HCT116 (cell line): ENCODE results near the gene DCAF5. TPM values are rescaled to one million over a fixed set of nuclear protein-coding genes. Genes with fewer than 3 reads are reported as not detected.

Experiments
- ATAC-seq: fragments of 200-7000 bp; cut with Tn5 transposase; 2 replicates; pipeline ENCODE4 v1.9.1; 2020; ENCODE audit warnings: mild to moderate bottlenecking, moderate library complexity
- BruUV-seq: library from RNA; stranded (reverse); fragments of 400-500 nt; replicated peaks from 2 replicates; lab custom pipeline; 2021; lab: Mats Ljungman, UMichigan
- CTCF ChIA-PET: fragments of 300-600 bp; sonication (Branson Sonifier 250); formaldehyde crosslinking; loops from one replicate; lab custom pipeline; 2021; ENCODE audit warnings: antibody characterized with exemption; lab: Charles Lee
- POLR2A ChIA-PET: fragments of 300-600, 350-600 bp; sonication (Branson Sonifier 250); formaldehyde crosslinking; loops from one replicate; lab custom pipeline; 2021; ENCODE audit warnings: antibody characterized with exemption; lab: Charles Lee
- RAD21 ChIA-PET, 2 experiments: fragments of 300-600 bp; sonication (Branson Sonifier 250); formaldehyde crosslinking; loops; one replicate each; lab custom pipeline; 2023; ENCODE audit warnings: low total read pairs in 2 of 2; ENCODE audit not compliant: uncharacterized antibody in 2 of 2, unreplicated experiment in 2 of 2, low non-redundant PET in 1 of 2; lab: Charles Lee
- DNase-seq: peaks from one replicate; pipeline ENCODE4 v3.0.0-alpha.2; 2010; ENCODE audit warnings: low read depth, low spot score
- H2AFZ ChIP-seq: fragments of 200-600 bp; shearing (Covaris generic), sonication (generic); 2 replicates; pipeline ENCODE4 v1.6.1; 2017; ENCODE audit warnings: low read depth, mixed run types, mixed read lengths, antibody characterized with exemption, low read length; ENCODE audit not compliant: poor library complexity, severe bottlenecking
- H3K27ac ChIP-seq: 2 replicates; pipeline ENCODE4 v1.5.1; 2012; ENCODE audit warnings: low read depth, low read length
- H3K27me3 ChIP-seq: fragments of 200-600 bp; sonication (generic); 2 replicates; pipeline ENCODE4 v1.6.1; 2016; ENCODE audit warnings: mixed run types, low read length, mixed read lengths; ENCODE audit not compliant: insufficient read depth
- H3K36me3 ChIP-seq, 2 experiments: fragments of 200-500 bp in 1 of 2; fragments of 200-600 bp in 1 of 2; sonication (Bioruptor generic) in 1 of 2; sonication (generic) in 1 of 2; 2 replicates each; pipeline versions ENCODE4 v1.5.1 to v1.6.1; 2014 to 2016; ENCODE audit warnings: low read length in 2 of 2, inconsistent platforms in 1 of 2, mixed read lengths in 1 of 2, mixed run types in 1 of 2; ENCODE audit not compliant: insufficient read depth in 2 of 2, control insufficient read depth in 1 of 2
- H3K4me1 ChIP-seq, 2 experiments: fragments of 200-600 bp in 1 of 2; sonication (generic) in 1 of 2; 2 replicates each; pipeline versions ENCODE4 v1.5.1 to v1.6.1; 2012 to 2017; ENCODE audit warnings: low read length in 2 of 2, inconsistent platforms in 1 of 2, mild to moderate bottlenecking in 1 of 2, mixed read lengths in 1 of 2, mixed run types in 1 of 2, moderate library complexity in 1 of 2; ENCODE audit not compliant: insufficient read depth in 2 of 2, control insufficient read depth in 1 of 2
- H3K4me2 ChIP-seq: fragments of 200-600 bp; sonication (generic); 2 replicates; pipeline ENCODE4 v1.6.1; 2017; ENCODE audit warnings: mixed run types, low read length, mixed read lengths
- H3K4me3 ChIP-seq, 2 experiments: fragments of 200-600 bp in 1 of 2; sonication (generic) in 1 of 2; replicated peaks in 1 of 2; 2 replicates each; pipeline ENCODE4 v1.5.1; 2011 to 2016; ENCODE audit warnings: low read length in 2 of 2, control low read depth in 1 of 2, low read depth in 1 of 2, mild to moderate bottlenecking in 1 of 2, mixed read lengths in 1 of 2, mixed run types in 1 of 2
- H3K79me2 ChIP-seq: fragments of 200-600 bp; sonication (generic); 2 replicates; pipeline ENCODE4 v1.6.1; 2017; ENCODE audit warnings: mild to moderate bottlenecking, mixed run types, low read length, moderate library complexity, mixed read lengths; ENCODE audit not compliant: insufficient read depth
- H3K9ac ChIP-seq: fragments of 200-600 bp; sonication (generic); 2 replicates; pipeline ENCODE4 v1.6.1; 2016; ENCODE audit warnings: low read length, mixed read lengths
- H3K9me2 ChIP-seq: fragments of 200-600 bp; sonication (generic), shearing (Covaris generic); 2 replicates; pipeline ENCODE4 v1.6.1; 2017; ENCODE audit warnings: mixed run types, mild to moderate bottlenecking, moderate library complexity; ENCODE audit not compliant: insufficient read depth
- H3K9me3 ChIP-seq, 2 experiments: fragments of 200-500 bp in 1 of 2; fragments of 200-600 bp in 1 of 2; sonication (Bioruptor generic) in 1 of 2; sonication (generic) in 1 of 2; 2 replicates each; pipeline ENCODE4 v1.6.1; 2014 to 2017; ENCODE audit warnings: low read length in 2 of 2, mixed read lengths in 2 of 2, inconsistent platforms in 1 of 2, low read depth in 1 of 2, mild to moderate bottlenecking in 1 of 2, mixed run types in 1 of 2, moderate library complexity in 1 of 2; ENCODE audit not compliant: control insufficient read depth in 1 of 2, insufficient read depth in 1 of 2
- H4K20me1 ChIP-seq: fragments of 200-600 bp; sonication (generic), shearing (Covaris generic); 2 replicates; pipeline ENCODE4 v1.6.1; 2017; ENCODE audit warnings: mixed run types, mild to moderate bottlenecking, moderate library complexity; ENCODE audit not compliant: insufficient read depth
- EGR1 ChIP-seq: IDR thresholded peaks from 2 replicates; pipeline ENCODE4 v1.6.1; 2012; ENCODE audit warnings: low read depth
- ELF1 ChIP-seq: IDR thresholded peaks from 2 replicates; pipeline ENCODE4 v1.6.1; 2012; ENCODE audit warnings: low read depth, borderline replicate concordance
- EZH2phosphoT487 ChIP-seq: fragments of 200-600 bp; IDR thresholded peaks from 2 replicates; pipeline ENCODE4 v1.6.1; 2018; ENCODE audit warnings: antibody characterized with exemption, borderline replicate concordance
- FOSL1 ChIP-seq: IDR thresholded peaks from 2 replicates; pipeline ENCODE4 v1.6.1; 2012; ENCODE audit warnings: low read depth
- JUND ChIP-seq: IDR thresholded peaks from 2 replicates; pipeline ENCODE4 v1.6.1; 2012
- MAX ChIP-seq: IDR thresholded peaks from 2 replicates; pipeline ENCODE4 v1.6.1; 2012
- POLR2A ChIP-seq: IDR thresholded peaks from 2 replicates; pipeline ENCODE4 v1.7.0; 2011; ENCODE audit warnings: borderline replicate concordance; ENCODE audit not compliant: insufficient read depth, insufficient read length; ENCODE audit errors: extremely low read depth
- POLR2AphosphoS5 ChIP-seq: IDR thresholded peaks from 2 replicates; pipeline ENCODE4 v1.6.1; 2011; ENCODE audit warnings: mild to moderate bottlenecking, low read depth, low read length, moderate library complexity
- REST ChIP-seq: IDR thresholded peaks from 2 replicates; pipeline ENCODE4 v1.6.1; 2012; ENCODE audit warnings: low read depth
- SIN3A ChIP-seq: IDR thresholded peaks from 2 replicates; pipeline ENCODE4 v1.6.1; 2012; ENCODE audit warnings: low read depth
- SP1 ChIP-seq: IDR thresholded peaks from 2 replicates; pipeline ENCODE4 v1.6.1; 2012; ENCODE audit warnings: low read depth
- YY1 ChIP-seq: IDR thresholded peaks from 2 replicates; pipeline ENCODE4 v1.6.1; 2011; ENCODE audit warnings: low read length, low read depth, moderate library complexity, mild to moderate bottlenecking; ENCODE audit not compliant: insufficient replicate concordance; ENCODE audit errors: extremely low read depth
- ZNF274 ChIP-seq: fragments of 200-500 bp; sonication (Bioruptor generic); IDR thresholded peaks from 2 replicates; pipeline ENCODE4 v1.6.1; 2014; ENCODE audit warnings: mild to moderate bottlenecking, low read depth, low read length, inconsistent platforms
- intact Hi-C: fragments of 100-400 bp; cut with micrococcal nuclease; formaldehyde crosslinking; loops from 2 replicates; pipeline ENCODE4 v1.10.0; 2022
- total RNA-seq: library from RNA; stranded (reverse); gene quantifications from one replicate; pipeline ENCODE4 v1.2.1, GENCODE V29; 2021; ENCODE audit not compliant: unreplicated experiment
- TF ChIP-seq, protein P1 (sequence below): IDR thresholded peaks from 2 replicates; pipeline ENCODE4 v1.6.1; 2011; ENCODE audit warnings: mild to moderate bottlenecking, low read length, moderate library complexity; ENCODE audit not compliant: insufficient replicate concordance; ENCODE audit errors: extremely low read depth

The DCAF5 gene
- total RNA-seq, 1 experiment from 2014 or later: 27.1 TPM

DNA sequence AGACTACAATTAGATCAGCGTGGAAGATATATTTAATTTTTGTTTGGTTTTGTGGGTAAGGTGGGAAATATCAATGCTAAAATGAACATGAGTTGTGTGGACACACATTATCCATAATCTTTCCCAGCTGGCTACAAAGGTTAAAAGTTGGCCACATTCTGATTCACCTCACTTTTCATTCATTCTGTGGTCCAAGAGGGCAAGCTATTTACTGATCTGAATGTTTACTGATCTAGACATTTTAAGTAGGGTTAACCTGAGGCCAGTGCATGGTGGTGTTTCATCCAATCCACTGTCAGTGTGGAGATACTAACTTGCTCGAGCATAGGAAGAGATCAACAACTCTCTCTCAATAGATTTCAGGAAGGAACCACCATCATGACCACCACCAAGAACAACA, 71.6 kb downstream of the DCAF5 start:
- Histone ChIP-seq H3K9ac (no peak overlapping the region), H3K9me3 (no peaks in the 10 kb centered on the region), H3K27me3 (no peaks in the 10 kb centered on the region), H2AFZ (no peak overlapping the region), H4K20me1 (no peaks in the 10 kb centered on the region), H3K4me3 (no peak overlapping the region), H3K27ac (no peak overlapping the region), H3K4me2 (no peak overlapping the region), H3K36me3 (no peaks in the 10 kb centered on the region), H3K79me2 (no peaks in the 10 kb centered on the region), H3K4me1 (peaks cover 10 to 28% of the 10 kb centered on the region in 2 experiments; a peak in 3 of 4 replicates), H3K9me2 (no peaks in the 10 kb centered on the region)
- BruUV-seq: no TSS peak
- CTCF ChIA-PET: no interaction called here
- RAD21 ChIA-PET: no interaction called here
- intact Hi-C loops: no loop called here
- no peak for TF ChIP-seq ELF1
- no peak for TF ChIP-seq YY1
- no peak for TF ChIP-seq POLR2AphosphoS5
- no peak for TF ChIP-seq EZH2phosphoT487
- no peak for TF ChIP-seq JUND
- TF ChIP-seq REST: no peak
- TF ChIP-seq MAX: no peak
- TF ChIP-seq FOSL1: no peak
- TF ChIP-seq SIN3A: no peak
- TF ChIP-seq SP1: no peak
- TF ChIP-seq ZNF274: no peak
- TF ChIP-seq, protein P1, sequence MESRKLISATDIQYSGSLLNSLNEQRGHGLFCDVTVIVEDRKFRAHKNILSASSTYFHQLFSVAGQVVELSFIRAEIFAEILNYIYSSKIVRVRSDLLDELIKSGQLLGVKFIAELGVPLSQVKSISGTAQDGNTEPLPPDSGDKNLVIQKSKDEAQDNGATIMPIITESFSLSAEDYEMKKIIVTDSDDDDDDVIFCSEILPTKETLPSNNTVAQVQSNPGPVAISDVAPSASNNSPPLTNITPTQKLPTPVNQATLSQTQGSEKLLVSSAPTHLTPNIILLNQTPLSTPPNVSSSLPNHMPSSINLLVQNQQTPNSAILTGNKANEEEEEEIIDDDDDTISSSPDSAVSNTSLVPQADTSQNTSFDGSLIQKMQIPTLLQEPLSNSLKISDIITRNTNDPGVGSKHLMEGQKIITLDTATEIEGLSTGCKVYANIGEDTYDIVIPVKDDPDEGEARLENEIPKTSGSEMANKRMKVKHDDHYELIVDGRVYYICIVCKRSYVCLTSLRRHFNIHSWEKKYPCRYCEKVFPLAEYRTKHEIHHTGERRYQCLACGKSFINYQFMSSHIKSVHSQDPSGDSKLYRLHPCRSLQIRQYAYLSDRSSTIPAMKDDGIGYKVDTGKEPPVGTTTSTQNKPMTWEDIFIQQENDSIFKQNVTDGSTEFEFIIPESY: no peak
- no peak for TF ChIP-seq EGR1
- TF ChIP-seq POLR2A: no peak
- ATAC-seq (no peak), DNase-seq (no peak)
- POLR2A ChIA-PET: no interaction called here
